Hepatocyte (in vitro differentiated cells): Measurements from ENCODE around the gene PRTG.

Experiments used
- CTCF ChIP-seq: fragments of 200-600 bp; sonication (generic); IDR thresholded peaks from 2 replicates; pipeline ENCODE4 v1.5.1; 2016; ENCODE audit warnings: antibody characterized with exemption, mild to moderate bottlenecking; ENCODE audit not compliant: poor library complexity
- EZH2phosphoT487 ChIP-seq: fragments of 200-600 bp; sonication (generic); IDR thresholded peaks from one replicate; pipeline ENCODE4 v1.6.1; 2018; ENCODE audit warnings: antibody characterized with exemption, mild to moderate bottlenecking, low read depth, moderate library complexity; ENCODE audit not compliant: unreplicated experiment, severe bottlenecking

- no peak for TF ChIP-seq CTCF
- TF ChIP-seq EZH2phosphoT487, result no peak
Measured at GRCh38 chr15:55737373-55737772, 5.6 kb downstream of the PRTG start.
